ENCODE results near the gene ADCY9.

DNA sequence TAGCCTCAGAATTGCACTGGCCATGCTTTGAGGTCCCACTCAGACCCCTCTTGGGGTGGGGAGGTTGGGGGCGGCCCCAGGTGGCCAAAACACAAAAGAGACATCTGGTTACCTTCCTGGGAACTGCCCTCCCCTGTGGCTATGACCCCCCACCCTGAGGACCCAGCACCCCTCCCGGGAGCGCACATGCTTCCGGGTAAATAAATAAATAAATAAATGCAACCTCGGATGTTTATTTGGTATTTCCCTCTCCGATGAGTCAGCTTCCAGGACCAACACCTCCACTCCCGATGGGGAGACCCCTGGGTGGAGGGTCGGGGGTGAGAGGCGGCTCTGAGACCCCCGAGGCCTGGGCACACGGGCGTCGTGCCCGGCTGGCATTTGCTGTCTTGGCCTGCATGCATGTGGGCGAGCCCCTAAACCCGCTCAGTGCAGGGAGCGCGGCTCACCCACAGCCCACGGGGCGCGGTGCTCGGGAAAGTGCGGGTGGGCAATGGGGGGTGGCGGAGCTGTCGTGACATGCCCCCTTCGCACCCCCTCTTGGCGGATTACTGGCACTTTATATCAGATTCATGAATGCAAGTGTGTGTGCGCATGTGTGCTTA is 151.5 kb downstream of the ADCY9 start:
- TF ChIP-seq EZH2 (IDR thresholded peaks at IDR 0.05; ENCODE audit: insufficient read depth, poor library complexity, severe bottlenecking), result no peak
- no peak for TF ChIP-seq EZH2phosphoT487 (IDR thresholded peaks at IDR 0.05; ENCODE audit: insufficient read depth, low read depth)
